DMS 273 (cell line): Measurements from ENCODE around the gene CHCHD6.

Experiments
- DNase-seq: peaks from one replicate; lab custom pipeline; 2025; ENCODE audit not compliant: unreplicated experiment; lab: John Stamatoyannopoulos, UW

CHCHD6 gene

GRCh38 chr3:126986001-126986400 is 282.0 kb downstream of the CHCHD6 start:
- DNase-seq: peak; percentile 53

GRCh38 chr3:126987129-126987528 is 283.1 kb downstream of the CHCHD6 start:
- DNase-seq: no peak

- DNase-seq: no peak
Measured at GRCh38 chr3:126987596-126987995, 283.6 kb downstream of the CHCHD6 start.

GRCh38 chr3:126988451-126989021 is 284.5 kb downstream of the CHCHD6 start:
- DNase-seq: no peak

GRCh38 chr3:126989316-126990023 is 285.4 kb downstream of the CHCHD6 start:
- DNase-seq: no peak

- peak; percentile 60 for DNase-seq
Measured at GRCh38 chr3:126990024-126990700, 286.1 kb downstream of the CHCHD6 start.

- DNase-seq: peak; percentile 94
Measured at GRCh38 chr3:126990890-126991289, 286.9 kb downstream of the CHCHD6 start.

GRCh38 chr3:126991366-126992200 is 287.5 kb downstream of the CHCHD6 start:
- DNase-seq: no peak

- DNase-seq: no peak
Measured at GRCh38 chr3:126992216-126992615, 288.2 kb downstream of the CHCHD6 start.

GRCh38 chr3:126992776-126993175 is 288.7 kb downstream of the CHCHD6 start:
- DNase-seq: no peak

GRCh38 chr3:126993436-126993835 is 289.4 kb downstream of the CHCHD6 start:
- no peak for DNase-seq

- peak; percentile 57 for DNase-seq
Measured at GRCh38 chr3:126994661-126995245, 290.7 kb downstream of the CHCHD6 start.

GRCh38 chr3:126995254-126995780 is 291.3 kb downstream of the CHCHD6 start:
- no peak for DNase-seq

GRCh38 chr3:126995926-126996512 is 292.0 kb downstream of the CHCHD6 start:
- no peak for DNase-seq

- DNase-seq: no peak
Measured at GRCh38 chr3:126996905-126997304, 292.9 kb downstream of the CHCHD6 start.

- DNase-seq: no peak
Measured at GRCh38 chr3:126997455-126998038, 293.5 kb downstream of the CHCHD6 start.

- DNase-seq: peak; percentile 55
Measured at GRCh38 chr3:126998320-126998719, 294.3 kb downstream of the CHCHD6 start.

- peak; percentile 55 for DNase-seq
Measured at GRCh38 chr3:126998728-126999127, 294.7 kb downstream of the CHCHD6 start.

GRCh38 chr3:126999383-126999782 is 295.3 kb downstream of the CHCHD6 start:
- DNase-seq: no peak

- peak; percentile 92 for DNase-seq
Measured at GRCh38 chr3:127000119-127000518, 296.1 kb downstream of the CHCHD6 start.
